ENCODE data around the gene DLGAP1.
A peak's percentile ranks its signal among the peaks of the same experiment; 100 is the strongest.

Gene DLGAP1

DNA sequence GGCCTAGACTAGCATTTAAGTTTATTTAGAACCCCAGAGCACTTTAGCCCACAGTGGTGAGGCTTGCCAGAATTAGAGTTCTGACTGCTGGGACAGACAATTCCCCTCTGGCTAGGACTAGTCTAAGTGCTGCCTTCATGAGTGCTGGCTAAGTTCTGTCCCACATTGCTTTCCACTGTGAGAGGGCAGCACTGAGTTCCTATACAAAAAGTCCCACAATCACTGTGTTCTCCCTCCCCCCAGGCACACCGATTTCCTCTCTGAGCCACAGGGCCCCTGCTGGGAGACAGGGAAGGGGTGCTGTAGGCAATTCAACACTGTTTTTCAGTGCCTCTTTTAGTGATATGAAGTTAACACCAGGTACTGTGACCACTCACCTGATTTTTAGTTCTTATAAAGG is 310.9 kb downstream of the DLGAP1 start:
- DNase-seq, result no peak

DNA sequence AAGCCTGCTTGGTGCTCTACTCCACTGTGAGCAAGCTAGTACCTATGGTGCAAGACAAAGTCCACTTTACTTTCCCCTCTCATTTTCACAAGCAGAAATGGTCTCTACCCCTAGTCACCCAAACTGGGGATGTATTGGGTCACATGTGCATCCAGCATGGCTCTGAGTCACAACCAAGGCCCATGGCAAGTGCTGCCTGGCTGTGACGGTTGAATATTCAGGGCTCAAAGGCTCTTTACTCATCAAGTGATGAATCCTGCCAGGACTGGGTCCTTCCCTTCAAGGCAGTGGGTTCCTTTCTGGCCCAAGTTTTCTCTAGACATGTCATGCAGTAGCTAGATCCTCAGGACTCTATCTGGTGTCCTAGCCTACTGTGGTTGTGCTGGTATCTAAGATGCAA is 311.5 kb downstream of the DLGAP1 start:
- DNase-seq, result no peak

DNA sequence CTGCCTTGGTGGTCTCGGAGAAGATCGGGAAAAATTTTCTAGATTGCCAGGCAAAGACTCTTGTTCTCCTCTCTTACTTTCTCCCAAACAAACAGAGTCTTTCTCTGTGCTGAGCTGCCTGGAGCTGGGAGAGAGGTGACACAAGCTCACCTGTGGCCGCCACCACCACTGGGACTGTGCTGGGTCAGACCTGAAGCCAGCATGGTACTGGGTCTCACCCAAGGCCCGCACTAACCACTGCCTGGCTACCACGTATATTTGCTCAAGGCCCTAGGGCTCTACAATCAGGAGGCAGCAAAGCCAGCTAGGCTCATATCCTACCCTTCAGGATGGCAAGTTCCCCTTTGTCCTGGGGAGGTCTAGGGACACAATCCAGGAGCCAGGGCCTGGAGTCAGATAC is 312.2 kb downstream of the DLGAP1 start:
- DNase-seq, result no peak

DNA sequence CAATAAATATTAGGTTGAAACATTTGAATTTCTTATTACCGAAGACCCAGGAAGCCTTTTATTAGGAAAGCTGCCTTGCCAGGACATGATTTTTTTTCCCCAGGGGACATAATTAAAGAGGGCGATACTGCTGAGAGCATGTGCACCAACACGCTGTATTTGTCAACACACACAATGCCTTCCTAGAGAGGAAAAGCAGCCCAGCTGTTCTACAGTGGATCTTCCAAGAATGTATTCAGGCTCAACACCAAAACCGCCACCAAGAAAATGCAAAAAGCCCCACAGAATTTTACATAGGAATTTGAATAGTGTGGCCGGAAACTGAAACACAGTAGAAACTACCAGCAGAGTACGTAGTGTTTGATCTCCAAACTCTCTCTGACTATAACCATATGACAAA is 320.4 kb downstream of the DLGAP1 start:
- DNase-seq, result no peak

DNA sequence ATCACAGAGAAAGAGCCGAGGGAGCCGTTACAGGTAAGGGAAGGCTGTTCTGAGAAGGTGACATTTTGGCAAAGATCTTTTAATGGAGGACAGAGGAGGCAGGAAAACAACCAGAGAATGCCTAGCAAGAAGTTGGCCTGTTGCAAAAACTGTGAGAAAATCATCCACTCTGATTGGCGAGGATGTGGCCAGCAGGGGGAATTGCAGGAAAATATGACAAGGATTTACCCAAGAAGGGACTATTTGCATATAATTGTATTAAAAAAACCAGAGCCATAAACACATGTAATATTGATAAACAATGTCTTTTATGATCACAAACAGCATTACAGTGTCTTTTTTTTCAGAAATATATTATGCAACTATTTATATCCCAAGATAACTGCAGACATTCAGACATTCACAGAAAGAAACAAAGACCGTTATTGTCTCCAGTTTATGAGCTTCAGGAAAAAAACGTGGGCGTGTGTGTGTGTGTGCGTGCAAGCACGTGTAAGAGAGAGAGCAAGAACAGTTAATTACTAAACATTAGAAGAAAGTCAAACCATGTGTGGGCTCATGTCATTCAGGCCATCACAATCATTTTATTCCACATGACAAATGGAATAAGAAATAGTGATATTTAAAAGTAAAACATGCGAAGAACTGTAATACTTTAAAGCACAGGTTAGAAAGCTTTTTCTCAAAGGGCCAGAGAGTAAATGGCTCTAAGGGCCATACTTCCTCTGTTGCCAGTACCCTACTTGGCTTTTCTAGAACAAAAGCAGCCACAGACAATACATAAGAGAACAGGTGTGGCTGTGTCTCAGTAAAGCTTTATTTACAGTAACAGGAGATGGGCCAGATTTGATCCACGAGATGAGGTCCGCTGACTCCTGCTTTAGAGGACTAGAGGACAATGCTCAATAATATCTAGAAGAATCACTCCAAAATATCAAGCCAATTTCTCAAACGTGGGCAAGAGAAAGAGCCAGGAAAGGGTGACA is 324.1 kb downstream of the DLGAP1 start:
- DNase-seq, result no peak

DNA sequence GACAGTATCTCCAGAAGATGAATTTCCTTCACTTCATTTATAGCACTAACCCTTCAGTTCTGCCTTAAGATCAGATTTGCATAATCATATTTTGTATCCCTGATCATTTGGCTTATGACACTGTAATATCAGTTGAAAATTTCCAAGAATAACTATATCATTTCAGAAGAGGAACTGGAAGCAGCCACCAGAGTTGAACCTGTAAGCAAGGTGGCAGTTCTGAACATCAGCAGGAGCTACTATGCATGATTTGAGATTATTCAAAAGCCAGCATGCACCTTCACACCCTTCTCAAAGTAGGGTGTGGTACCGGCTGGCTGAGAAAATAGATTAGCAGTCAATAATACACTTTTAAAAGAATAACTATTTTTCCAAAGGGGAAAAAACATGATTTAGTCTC is 328.2 kb downstream of the DLGAP1 start:
- DNase-seq, result no peak

DNA sequence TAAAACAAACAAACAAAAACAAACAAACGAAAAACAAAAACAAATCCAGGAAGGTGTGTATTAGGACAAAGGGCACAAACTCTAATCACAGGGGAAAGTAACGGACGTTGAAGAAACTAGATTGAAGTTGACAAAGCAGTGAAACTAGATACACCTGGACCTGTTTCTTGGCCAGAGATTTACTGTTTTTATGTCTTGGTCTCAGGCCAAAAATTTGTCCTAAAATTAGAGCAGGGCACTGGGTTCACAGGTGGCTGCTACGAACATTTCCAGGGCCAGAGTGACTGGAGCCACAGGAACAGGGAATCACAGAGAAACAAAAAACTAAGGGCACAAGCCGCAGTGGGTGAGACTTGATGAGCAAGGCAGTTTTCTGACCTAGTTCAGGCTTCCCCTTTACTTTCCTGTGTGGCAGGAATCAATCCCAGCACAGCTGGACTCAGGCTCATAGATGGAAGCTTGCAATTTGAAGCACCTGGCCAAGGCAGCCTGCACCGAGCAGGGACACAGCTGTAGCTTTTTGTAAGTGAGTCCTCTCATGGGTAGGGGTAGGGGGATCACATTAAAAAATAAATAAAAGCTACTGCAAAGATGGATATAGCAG is 329.4 kb downstream of the DLGAP1 start:
- DNase-seq, result no peak

DNA sequence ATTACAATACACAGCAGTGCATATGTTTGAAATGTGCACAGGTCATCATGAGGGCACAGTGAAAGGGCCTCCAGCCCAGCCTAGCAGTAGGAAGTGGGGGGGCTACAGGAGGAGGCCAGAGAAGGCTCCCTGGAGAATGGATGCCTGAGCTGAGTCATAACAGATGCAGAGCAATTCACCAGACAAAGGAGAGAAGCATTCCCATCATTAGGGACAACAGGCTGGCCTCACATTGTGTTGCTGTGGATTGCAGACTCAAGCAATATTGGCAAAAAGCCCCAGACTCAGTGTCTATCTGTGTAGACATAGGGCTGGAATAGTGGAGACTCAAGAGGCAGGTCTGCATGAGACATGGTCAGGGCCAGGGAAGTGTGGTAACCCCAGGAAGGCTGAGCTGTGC is 329.9 kb downstream of the DLGAP1 start:
- DNase-seq, result no peak

DNA sequence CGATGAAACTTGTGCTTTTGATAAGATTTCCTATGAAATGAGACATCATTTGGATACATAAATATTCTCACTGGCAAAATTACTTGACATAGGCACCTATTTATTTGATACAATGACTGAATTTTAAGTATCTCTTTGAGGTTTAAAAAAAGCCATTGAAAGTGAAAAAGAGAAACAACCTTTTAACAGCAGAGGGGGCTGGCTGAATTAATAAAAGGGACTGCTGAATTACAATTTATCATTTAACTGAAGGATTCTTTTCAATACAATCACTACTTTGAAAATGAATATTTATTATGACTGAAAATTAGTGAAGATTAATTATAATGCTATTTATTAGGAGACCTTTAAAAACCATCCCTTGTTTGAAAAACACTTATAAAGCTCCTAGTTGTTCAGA is 335.3 kb downstream of the DLGAP1 start:
- DNase-seq, result no peak

DNA sequence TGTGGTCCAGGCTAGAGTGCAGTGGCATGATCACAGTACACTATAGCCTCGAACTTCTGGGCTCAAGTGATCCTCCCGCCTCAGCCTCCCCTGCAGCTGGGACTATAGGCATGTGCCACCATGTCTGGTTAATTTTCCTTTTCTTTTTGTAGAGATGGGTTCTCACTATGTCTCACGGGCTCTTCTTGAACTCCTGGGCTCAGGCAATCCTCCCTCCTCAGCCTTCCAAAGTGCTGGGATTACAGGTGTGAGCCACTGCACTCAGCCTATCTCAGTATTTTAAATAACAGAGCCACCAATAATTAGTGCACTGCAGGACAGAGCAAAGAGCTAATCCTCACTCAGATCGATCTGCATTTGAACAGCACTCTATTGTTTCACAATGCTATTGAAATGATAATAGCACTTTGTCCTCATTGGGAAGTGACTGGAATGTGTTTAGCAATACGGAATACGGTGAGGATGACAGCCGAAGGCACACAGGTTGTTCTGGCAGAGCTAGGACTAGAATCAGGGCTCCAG is 335.9 kb downstream of the DLGAP1 start:
- DNase-seq, result no peak

DNA sequence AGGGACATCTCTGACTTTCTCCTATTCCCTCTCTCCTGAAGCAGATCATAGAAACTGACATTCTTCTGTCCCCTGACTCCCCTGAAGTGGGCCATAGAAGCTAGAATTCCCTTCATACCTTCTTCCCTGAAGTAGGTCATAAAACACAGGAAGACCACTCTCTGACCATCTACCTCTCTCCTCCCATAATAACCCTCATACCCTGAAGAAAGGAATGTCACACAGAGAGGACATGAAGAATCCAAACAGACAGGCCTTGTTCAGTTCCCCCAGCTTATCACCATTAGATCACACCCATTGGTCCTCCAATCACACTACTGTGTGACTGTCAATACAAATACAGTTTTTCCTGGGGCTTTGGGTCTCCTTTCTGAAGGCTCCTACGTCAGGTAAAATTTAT is 347.1 kb downstream of the DLGAP1 start:
- DNase-seq, result no peak

DNA sequence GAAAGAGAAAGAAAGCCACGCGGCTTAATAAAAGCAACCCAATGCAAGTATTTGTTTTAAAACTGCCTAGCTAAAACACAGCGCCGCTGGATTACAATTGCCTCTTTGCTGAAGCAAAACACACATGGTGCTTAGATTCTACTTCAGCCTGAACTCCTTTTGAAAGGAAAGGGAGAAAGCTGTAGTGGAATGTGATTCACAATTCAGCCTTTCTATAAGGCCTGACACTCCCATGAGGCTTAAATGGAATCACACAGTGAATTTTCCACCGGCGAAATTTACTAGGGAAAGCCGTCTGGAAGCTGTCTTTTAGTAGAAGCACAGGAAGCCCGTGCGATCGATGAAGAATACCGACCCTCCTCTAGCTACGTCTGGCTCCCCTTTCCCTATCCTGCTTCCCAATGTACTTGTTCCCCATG is 348.0 kb downstream of the DLGAP1 start:
- no peak for DNase-seq

DNA sequence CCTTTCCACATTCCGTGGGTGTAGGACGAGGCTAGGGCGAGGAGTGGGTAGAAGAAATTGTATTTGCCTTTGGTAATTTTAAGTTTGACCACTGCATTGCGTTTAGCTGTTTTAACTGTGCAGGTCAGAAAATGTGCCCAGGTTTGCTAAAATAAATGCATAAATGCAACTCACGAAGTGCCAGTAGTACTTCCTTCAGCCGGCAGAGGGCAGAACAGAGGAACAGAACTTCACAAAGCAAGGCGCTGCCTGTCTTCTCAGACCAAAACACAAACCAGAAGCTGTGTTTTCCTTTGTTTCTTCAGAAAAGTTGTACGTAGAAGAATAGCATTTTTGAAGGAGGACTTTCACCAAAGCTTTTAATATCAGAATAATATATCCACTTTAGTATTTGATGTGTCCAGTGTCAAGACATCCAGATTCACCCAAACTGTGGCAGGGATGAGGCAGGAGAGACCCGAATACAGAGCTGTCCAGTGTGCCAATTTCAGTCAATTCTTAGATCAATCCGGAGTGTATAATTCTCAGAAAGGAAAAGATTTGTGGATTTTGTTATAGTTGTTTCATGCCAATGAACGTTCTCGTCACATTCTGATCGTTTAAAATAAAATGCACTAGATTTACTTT is 348.6 kb downstream of the DLGAP1 start:
- DNase-seq, result peak; percentile 65

DNA sequence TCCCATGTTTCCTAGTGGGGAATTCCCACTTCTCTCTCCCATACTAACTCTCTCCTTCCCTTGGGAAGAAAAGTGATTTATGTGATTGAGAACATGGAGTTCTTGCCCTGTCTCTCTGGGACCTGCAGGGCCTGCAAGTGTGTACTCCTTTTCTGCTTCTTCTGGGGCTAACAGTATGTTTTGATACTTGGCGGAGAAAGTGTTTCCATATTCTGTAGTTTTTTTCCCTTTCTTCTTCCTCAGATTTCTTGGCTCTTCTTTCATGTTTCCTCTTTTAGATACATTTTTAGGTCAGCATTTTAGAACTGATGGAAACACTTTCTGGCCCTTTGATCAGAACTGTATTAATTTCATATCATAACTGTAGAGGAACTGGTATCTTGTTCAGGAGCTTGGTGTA is 352.2 kb downstream of the DLGAP1 start:
- no peak for DNase-seq

DNA sequence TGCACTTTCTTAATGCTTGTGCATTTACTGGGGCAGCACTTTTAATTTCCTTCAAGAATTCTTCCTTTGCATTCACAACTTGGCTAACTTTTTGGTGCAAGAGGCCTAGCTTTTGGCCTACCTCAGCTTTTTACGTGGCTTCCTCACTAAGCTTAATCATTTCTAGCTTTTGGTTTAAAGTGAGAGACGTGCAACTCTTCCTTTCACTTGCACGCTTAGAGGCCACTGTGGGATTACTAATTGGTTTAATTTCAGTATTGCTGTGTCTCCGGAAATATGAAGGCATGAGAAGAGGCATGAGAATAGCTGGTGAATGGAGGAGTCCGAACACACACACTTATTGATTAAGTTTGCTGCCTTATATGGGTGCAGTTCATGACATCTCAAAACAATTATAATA is 354.1 kb downstream of the DLGAP1 start:
- peak; percentile 65 for DNase-seq

DNA sequence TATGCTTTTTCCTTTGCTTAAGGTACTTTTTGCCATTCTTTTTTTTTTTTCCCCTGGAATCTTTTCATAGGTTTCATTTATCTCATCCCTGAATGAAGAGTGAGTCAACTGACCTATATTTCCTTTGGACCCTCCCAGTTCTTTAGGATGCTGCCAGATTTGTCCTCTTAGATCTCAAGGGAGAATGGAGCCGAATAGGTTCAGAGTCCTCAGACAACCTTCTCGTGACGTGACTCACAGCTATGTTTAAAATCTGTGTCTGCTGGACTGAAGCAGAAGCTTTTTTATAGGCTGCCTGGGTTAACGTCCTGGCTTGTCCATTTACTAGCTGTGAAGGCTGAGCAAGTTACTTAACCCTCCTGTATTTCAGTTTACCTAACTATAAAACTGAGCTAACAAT is 358.6 kb downstream of the DLGAP1 start:
- no peak for DNase-seq

DNA sequence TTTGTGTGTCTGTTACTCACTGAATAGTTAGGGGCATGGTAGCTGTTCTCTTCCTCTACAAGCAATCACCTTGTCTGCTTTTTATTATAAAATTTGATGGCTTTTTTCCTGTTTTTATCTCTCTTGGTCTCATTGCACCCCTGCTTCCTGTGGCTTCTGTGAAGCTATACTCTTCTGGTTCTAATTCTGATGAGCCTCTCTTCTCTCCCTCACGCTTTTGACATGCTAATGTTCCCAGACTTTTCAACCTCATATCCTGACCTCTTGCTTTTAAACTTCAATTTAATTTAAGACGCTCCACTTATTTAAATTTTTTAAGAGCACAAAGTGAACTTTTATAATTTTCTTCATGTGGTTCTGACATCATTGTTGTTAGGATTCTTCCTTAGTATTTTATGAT is 361.4 kb downstream of the DLGAP1 start:
- no peak for DNase-seq

DNA sequence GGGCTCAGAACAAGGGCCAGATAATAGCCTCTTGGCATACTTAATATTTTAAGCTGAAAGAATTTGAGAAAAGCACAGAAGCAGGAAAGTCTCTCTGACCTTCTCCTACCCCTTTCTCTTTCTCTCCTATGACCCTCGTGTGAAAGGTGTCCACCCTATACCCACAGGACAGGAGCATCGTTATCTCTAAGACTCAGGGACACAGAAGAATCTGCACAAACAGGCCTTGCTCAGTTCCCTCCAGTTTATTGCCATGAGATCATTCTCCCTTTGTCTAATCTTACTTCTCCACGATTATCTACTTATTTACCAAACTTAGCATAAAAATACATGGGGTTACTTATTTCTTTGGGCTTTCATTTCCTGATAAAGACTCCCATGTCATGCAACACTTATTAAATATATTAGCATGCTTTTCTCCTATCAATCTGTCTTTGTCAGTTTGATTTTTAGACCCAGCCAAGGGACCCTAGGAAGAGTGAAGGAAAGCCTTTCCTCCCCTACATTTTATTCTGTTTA is 370.7 kb downstream of the DLGAP1 start:
- DNase-seq, result no peak

DNA sequence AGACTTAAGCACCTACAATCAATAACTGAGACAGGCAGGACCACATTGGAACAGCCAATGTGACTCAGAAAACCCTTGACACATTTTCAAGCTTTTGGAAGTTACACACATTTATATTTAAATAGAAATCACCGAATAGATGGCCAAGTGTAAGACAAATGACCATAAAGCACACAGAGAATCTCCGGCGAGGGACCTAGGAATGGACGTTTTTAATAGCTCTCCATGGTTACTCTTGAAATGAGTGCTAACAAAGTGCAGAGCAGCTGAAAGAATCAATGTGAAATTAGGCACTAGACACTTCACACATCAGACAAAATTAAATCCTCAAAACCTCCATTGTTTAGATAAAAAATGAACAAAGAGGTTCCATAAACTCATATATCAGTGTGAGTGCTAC is 376.9 kb downstream of the DLGAP1 start:
- no peak for DNase-seq

DNA sequence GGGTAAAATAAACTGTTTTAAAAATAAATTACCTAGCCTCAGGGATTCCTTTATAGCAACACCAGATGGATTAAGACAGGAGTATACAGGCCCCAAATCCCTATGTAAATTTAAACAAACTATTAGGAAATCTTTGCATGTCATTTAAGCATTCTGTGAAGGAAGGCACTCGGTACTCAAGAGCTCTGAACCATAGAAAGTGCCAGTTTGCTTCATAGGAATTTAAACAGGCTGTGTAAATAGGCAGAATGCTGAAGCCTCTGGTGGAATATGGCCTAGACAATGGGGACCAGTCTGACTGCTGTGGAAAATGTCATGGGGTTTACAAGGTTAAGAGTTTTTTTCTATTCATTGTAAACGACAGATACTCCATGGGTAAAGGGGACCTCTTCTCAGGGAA is 377.4 kb downstream of the DLGAP1 start:
- no peak for DNase-seq

DNA sequence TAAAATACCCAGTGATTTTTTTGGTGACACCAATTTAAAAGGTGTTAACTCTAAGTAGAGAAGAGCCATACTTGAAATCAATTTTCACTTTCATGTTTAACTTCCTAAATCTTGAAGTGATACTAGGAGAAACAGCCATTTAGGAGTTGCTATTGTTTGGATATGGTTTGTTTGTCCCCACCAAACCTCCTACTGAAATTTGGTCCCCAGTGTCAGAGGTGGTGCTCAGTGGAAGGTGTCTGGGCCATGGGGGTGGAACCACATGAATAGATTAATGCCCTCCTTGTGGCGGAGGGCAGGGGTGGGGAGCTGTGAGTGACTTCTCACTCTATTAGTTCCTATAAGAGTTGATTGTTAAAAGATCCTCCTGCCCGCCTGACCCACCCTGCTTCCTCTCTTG is 377.9 kb downstream of the DLGAP1 start:
- DNase-seq, result no peak

DNA sequence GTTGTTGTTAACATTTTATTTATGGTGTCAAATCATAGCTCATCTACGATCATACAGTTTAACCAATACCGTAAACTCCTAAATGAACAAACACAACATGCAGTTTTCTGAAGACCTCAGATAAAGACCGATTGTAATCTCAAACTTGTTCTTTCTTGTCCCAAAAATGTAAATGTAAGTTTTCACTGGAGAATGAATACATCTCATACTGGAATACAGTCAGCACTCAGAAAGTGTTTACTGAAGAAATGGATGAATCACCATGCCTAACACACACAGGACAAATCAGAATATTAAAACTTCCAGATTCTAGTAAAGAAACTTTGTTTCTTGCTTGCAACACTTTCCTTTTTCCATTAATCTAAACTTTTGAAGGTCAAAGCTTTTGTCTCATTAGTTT is 380.5 kb downstream of the DLGAP1 start:
- no peak for DNase-seq

DNA sequence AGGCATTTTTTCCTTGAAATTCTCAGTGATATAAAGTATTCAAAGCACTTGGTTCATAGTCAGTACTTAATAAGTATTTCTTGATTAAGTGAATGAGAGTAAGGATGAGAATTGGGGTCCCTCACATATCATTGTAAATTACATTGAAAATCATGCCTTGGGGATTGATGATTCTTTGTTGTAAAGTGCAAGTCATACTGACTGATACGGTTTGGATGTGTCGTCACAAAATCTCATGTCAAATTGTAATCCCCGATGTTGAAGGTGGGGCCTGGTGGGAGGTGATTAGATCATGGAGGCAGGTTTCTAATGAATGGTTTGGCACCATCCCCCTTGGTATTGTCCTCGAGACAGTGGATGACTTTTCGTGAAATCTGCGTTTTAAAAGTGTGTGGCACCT is 385.9 kb downstream of the DLGAP1 start:
- no peak for DNase-seq

Measured in activated CD4-positive, alpha-beta T cell treated with anti-CD3 and anti-CD28 coated beads, Interleukin-2, amount 50 U/mL, for 16 hours (primary cell).